SH-SY5Y (cell line): ENCODE results near the gene ANKDD1B.

Experiments used
- GATA2 ChIP-seq: IDR thresholded peaks from 2 replicates; pipeline ENCODE4 v1.6.1; 2011; ENCODE audit warnings: mild to moderate bottlenecking, low read depth, low read length
- GATA3 ChIP-seq: IDR thresholded peaks from 2 replicates; pipeline ENCODE4 v1.6.1; 2011; ENCODE audit warnings: low read depth, mild to moderate bottlenecking, low read length, moderate library complexity

GRCh38 chr5:75672616-75673015 lies 61.4 kb downstream of the ANKDD1B start:
- TF ChIP-seq GATA3: no peak
- no peak for TF ChIP-seq GATA2
